AG04449 (cell line): ENCODE results near the gene NUPR1.
A peak's percentile ranks its signal among the peaks of the same experiment; 100 is the strongest.

ENCODE experiments used
- CTCF ChIA-PET: fragments of 350-600 bp; formaldehyde crosslinking; extraction: SDS; loops from one replicate; lab custom pipeline; 2021; ENCODE audit warnings: antibody characterized with exemption; lab: Yijun Ruan, JAX
- POLR2A ChIA-PET: fragments of 400-600, 350-600 bp; formaldehyde crosslinking; extraction: SDS; loops from one replicate; lab custom pipeline; 2020; ENCODE audit warnings: antibody characterized with exemption, inconsistent platforms; lab: Yijun Ruan, JAX
- DNase-seq: peaks from one replicate; pipeline ENCODE4 v3.0.0-alpha.2; 2010; ENCODE audit warnings: low read depth, low spot score
- H3K4me3 ChIP-seq: 2 replicates; pipeline ENCODE4 v1.5.1; 2011; ENCODE audit warnings: low read depth, mild to moderate bottlenecking, control low read depth, low read length
- TF ChIP-seq, protein P1 (sequence below): IDR thresholded peaks from one replicate; pipeline ENCODE4 v1.5.1; 2011; ENCODE audit warnings: mild to moderate bottlenecking, moderate library complexity, low read length, control low read depth, inconsistent platforms; ENCODE audit not compliant: insufficient read depth; ENCODE audit errors: missing control alignments

Gene NUPR1

GRCh38 chr16:28558456-28558855 is 19.7 kb upstream of the NUPR1 start:
- no peak overlapping the region for H3K4me3 ChIP-seq
- POLR2A ChIA-PET: no interaction called here
- CTCF ChIA-PET: no interaction called here
- TF ChIP-seq, protein P1, sequence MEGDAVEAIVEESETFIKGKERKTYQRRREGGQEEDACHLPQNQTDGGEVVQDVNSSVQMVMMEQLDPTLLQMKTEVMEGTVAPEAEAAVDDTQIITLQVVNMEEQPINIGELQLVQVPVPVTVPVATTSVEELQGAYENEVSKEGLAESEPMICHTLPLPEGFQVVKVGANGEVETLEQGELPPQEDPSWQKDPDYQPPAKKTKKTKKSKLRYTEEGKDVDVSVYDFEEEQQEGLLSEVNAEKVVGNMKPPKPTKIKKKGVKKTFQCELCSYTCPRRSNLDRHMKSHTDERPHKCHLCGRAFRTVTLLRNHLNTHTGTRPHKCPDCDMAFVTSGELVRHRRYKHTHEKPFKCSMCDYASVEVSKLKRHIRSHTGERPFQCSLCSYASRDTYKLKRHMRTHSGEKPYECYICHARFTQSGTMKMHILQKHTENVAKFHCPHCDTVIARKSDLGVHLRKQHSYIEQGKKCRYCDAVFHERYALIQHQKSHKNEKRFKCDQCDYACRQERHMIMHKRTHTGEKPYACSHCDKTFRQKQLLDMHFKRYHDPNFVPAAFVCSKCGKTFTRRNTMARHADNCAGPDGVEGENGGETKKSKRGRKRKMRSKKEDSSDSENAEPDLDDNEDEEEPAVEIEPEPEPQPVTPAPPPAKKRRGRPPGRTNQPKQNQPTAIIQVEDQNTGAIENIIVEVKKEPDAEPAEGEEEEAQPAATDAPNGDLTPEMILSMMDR: no peak
- DNase-seq: no peak

DNA sequence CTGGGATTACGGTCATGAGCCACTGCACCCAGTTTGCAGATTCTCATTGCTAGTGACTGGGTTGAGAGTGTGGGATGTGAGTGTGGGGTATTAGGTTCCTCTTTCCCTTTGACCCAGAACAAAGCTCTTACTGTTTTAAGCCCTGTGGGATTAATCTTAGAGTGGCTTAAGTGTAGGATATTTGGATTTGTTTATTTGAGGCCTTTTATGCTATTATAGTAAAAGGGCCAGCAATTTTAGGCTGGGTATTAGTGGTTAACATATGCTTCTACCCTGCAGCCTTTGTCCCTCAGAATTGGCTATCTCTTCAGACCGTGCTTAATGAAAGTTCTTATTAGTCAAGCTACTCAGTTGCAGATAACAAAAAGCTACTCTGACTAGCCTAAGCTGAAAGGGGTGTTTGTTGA is 18.1 kb upstream of the NUPR1 start:
- POLR2A ChIA-PET: interaction anchor here (0.7 kb wide), 1 partner anchor 28 kb away, joined by 3 read pairs; no protein-coding TSS in a partner anchor
- no peak for DNase-seq
- no peak overlapping the region for H3K4me3 ChIP-seq
- CTCF ChIA-PET: interaction anchor here (1.2 to 1.4 kb wide), 2 partner anchors 16 to 65 kb away, joined by 3 read pairs; partner anchors contain the start of gene CLN3
- TF ChIP-seq, protein P1: no peak

GRCh38 chr16:28555561-28555960 is 16.8 kb upstream of the NUPR1 start:
- ChIA-PET CTCF (interaction anchor here (1.1 to 1.4 kb wide), 6 partner anchors 11 to 64 kb away, joined by 3 to 5 read pairs (median 4); partner anchors contain the start of gene CLN3), POLR2A (no interaction called here)
- no peak overlapping the region for H3K4me3 ChIP-seq
- DNase-seq: no peak
- TF ChIP-seq, protein P1: no peak

DNA sequence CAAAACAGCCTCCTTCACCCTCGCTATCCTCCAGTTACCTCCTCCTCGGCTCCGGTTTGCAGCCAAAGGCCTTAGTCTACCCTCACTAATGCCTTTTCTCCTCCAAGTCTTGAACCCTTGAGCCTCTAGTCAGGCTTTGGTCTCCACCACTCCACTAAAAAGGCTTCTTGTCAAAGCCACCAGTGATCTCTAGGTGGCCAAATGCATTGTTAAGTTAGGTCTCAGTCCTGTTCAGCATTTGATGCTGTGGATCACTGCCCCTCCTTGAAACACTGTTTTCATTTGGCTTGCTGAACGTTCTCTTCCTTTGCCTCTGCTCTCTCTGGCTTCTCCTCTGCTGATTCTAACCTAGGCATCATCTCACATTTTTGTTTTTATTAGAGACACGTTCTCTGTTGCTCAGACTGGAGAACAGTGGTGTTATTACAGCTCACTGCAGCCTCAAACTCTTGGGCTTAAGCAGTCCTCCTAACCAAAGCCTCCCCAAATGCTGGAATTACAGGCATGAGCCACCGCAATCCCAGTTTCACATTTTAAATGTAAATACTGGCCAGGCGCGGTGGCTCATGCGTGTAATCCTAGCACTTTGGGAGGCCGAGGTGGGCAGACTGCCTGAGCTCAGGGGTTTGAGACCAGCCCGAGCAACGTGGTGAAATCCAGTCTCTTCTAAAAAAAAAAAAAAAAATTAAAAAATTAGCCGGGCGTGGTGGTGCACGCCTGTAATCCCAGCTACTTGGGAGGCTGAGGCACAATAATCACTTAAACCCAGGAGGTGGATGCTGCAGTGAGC is 16.1 kb upstream of the NUPR1 start:
- CTCF ChIA-PET: interaction anchor here (1.1 to 1.7 kb wide), 8 partner anchors 8 to 64 kb away, joined by 3 to 7 read pairs (median 4); partner anchors contain the start of gene CLN3
- DNase-seq: no peak

GRCh38 chr16:28553776-28554633 is 15.2 kb upstream of the NUPR1 start, which contains the start of gene SGF29:
TSS of gene SGF29 (plus strand) at chr16:28553920. CDS start at chr16:28581070, 27,150 bp downstream.
- CTCF ChIA-PET: interaction anchor here (0.5 to 1.7 kb wide), 9 partner anchors 9 to 391 kb away, joined by 3 to 7 read pairs (median 4); partner anchors contain the start of gene CLN3
- POLR2A ChIA-PET: interaction anchor here (1.0 to 1.1 kb wide), 2 partner anchors 15 to 16 kb away, joined by 3 read pairs; no protein-coding TSS in a partner anchor
- DNase-seq: peak; percentile 59
- peak within 1 kb of the TSS; percentile 95 for H3K4me3 ChIP-seq
- TF ChIP-seq, protein P1: peak; percentile 65

More for the DNA sequence above, 16.1 kb upstream of the NUPR1 start:
- peak overlapping the region; percentile 63 for H3K4me3 ChIP-seq
- POLR2A ChIA-PET: interaction anchor here (1.0 to 1.1 kb wide), 2 partner anchors 14 to 17 kb away, joined by 3 read pairs; no protein-coding TSS in a partner anchor
- TF ChIP-seq, protein P1: no peak
